Smooth muscle cell (in vitro differentiated cells): ENCODE results near the gene CHEK1. TPM values are rescaled to one million over a fixed set of nuclear protein-coding genes. Genes with fewer than 3 reads are reported as not detected.

ENCODE experiments used
- DNase-seq: peaks from one replicate; lab custom pipeline; 2025; ENCODE audit not compliant: unreplicated experiment; lab: John Stamatoyannopoulos, UW
- H2AFZ ChIP-seq: fragments of 200-600 bp; sonication (generic); 2 replicates; pipeline ENCODE4 v1.6.0; 2016; ENCODE audit warnings: antibody characterized with exemption, low read depth, mild to moderate bottlenecking
- H3F3A ChIP-seq: fragments of 200-600 bp; sonication (generic); 2 replicates; pipeline ENCODE4 v1.6.0; 2017; ENCODE audit warnings: antibody characterized with exemption, low read depth
- H3K27ac ChIP-seq: fragments of 200-600 bp; sonication (generic); 2 replicates; pipeline ENCODE4 v1.5.1; 2016; ENCODE audit warnings: low read depth, mild to moderate bottlenecking
- H3K27me3 ChIP-seq: fragments of 200-600 bp; sonication (generic); 2 replicates; pipeline ENCODE4 v1.6.1; 2016; ENCODE audit warnings: low read depth, mild to moderate bottlenecking
- H3K36me3 ChIP-seq: fragments of 200-600 bp; sonication (generic); 2 replicates; pipeline ENCODE4 v1.5.1; 2016; ENCODE audit warnings: low read depth
- H3K4me1 ChIP-seq: fragments of 200-600 bp; sonication (generic); 2 replicates; pipeline ENCODE4 v1.5.1; 2016; ENCODE audit warnings: low read depth
- H3K4me2 ChIP-seq: fragments of 200-600 bp; sonication (generic); 2 replicates; pipeline ENCODE4 v1.6.0; 2016; ENCODE audit warnings: mild to moderate bottlenecking
- H3K4me3 ChIP-seq: fragments of 200-600 bp; sonication (generic); 2 replicates; pipeline ENCODE4 v1.5.1; 2016; ENCODE audit warnings: mild to moderate bottlenecking
- H3K79me2 ChIP-seq: fragments of 200-600 bp; sonication (generic); 2 replicates; pipeline ENCODE4 v1.6.0; 2016; ENCODE audit warnings: low read depth, mild to moderate bottlenecking
- H3K9ac ChIP-seq: fragments of 200-600 bp; sonication (generic); 2 replicates; pipeline ENCODE4 v1.6.0; 2016; ENCODE audit warnings: low read depth
- H3K9me3 ChIP-seq: fragments of 200-600 bp; sonication (generic); replicated peaks from 2 replicates; pipeline ENCODE4 v1.5.1; 2016; ENCODE audit warnings: low read depth
- H4K20me1 ChIP-seq: fragments of 200-600 bp; sonication (generic); 2 replicates; pipeline ENCODE4 v1.6.0; 2016; ENCODE audit warnings: low read depth
- WGBS: methylation state at CpG from one replicate; pipeline ENCODE4 v1.1.7; 2016; ENCODE audit warnings: low lambda C conversion rate; 5-methylcytosine and 5-hydroxymethylcytosine counted together
- polyA plus RNA-seq: library from polyadenylated mRNA; unstranded; fragments of >200 nt; fragmentation: Nextera tagmentation; extraction: Ambion mirVana; gene quantifications from 2 replicates; pipeline ENCODE4 v1.2.1, GENCODE V29; 2016
- total RNA-seq: library from RNA; depleted of rRNA; stranded (reverse); fragments of >200 nt; gene quantifications from 2 replicates; pipeline ENCODE4 v1.2.3, GENCODE V29; 2014
- TF ChIP-seq, protein P1 (sequence below): fragments of 200-600 bp; sonication (generic); IDR thresholded peaks from 2 replicates; pipeline ENCODE4 v1.5.1; 2017; ENCODE audit warnings: borderline replicate concordance, mild to moderate bottlenecking, antibody characterized with exemption; ENCODE audit not compliant: insufficient read depth, poor library complexity, severe bottlenecking

The CHEK1 gene
- total and polyA plus RNA-seq, 2 experiments from 2014 or later: 18.4 to 27.6 TPM

DNA sequence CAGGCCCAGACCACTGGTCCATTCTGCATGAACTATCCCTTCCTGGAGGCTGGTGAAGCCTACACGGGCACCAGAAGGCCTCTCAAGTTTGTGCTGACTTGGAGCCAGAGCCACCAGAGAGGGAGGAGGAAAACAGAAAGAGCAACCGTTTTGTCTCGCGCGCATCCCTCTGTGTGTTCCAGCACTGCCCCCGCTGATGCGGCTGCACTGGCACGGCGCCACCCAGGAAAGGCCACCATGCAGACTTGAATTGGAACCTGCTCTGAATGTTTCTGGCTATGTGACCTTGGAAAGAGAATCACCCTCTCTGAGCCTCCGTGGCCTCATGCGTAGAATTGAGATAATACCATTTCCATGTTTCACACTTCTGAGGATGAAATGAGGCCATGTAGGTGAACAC, 63.1 kb downstream of the CHEK1 start:
- no peak for DNase-seq
- Histone ChIP-seq H3K4me3 (no peak overlapping the region), H3K4me1 (no peaks in the 10 kb centered on the region), H3K79me2 (no peaks in the 10 kb centered on the region), H3F3A (no peaks in the 10 kb centered on the region), H3K9ac (no peak overlapping the region), H3K27ac (no peak overlapping the region), H4K20me1 (no peaks in the 10 kb centered on the region), H3K4me2 (no peak overlapping the region), H3K27me3 (no peaks in the 10 kb centered on the region), H3K9me3 (no peaks in the 10 kb centered on the region), H2AFZ (no peak overlapping the region), H3K36me3 (no peaks in the 10 kb centered on the region)
- TF ChIP-seq, protein P1, sequence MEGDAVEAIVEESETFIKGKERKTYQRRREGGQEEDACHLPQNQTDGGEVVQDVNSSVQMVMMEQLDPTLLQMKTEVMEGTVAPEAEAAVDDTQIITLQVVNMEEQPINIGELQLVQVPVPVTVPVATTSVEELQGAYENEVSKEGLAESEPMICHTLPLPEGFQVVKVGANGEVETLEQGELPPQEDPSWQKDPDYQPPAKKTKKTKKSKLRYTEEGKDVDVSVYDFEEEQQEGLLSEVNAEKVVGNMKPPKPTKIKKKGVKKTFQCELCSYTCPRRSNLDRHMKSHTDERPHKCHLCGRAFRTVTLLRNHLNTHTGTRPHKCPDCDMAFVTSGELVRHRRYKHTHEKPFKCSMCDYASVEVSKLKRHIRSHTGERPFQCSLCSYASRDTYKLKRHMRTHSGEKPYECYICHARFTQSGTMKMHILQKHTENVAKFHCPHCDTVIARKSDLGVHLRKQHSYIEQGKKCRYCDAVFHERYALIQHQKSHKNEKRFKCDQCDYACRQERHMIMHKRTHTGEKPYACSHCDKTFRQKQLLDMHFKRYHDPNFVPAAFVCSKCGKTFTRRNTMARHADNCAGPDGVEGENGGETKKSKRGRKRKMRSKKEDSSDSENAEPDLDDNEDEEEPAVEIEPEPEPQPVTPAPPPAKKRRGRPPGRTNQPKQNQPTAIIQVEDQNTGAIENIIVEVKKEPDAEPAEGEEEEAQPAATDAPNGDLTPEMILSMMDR: no peak
- WGBS: 97% methylated on average over 11 of the region's 11 CpGs

DNA sequence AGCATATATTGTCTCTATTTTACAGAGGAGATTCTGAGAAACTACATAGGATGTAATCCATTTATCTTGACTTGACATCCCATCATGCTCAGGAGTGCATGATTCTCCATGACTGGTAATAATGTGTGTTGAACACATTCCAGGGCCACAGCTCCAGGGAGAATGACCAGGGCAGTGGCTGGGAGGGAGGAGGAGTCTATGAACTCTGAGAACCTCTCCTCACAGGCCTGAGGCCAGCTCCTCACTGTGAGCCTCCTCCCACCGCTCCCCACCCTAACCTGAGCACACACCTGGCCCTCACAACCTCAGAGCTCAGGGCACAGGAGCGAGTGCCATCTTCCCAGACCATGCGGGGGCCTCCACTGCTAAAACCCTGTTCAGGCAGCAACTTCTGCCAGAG, 63.7 kb downstream of the CHEK1 start:
- H3K4me2 ChIP-seq: no peak overlapping the region
- no peak overlapping the region for H3K9ac ChIP-seq
- no peaks in the 10 kb centered on the region for H3K4me1 ChIP-seq
- H3K9me3 ChIP-seq: no peaks in the 10 kb centered on the region
- no peak for DNase-seq
- H3K27me3 ChIP-seq: no peaks in the 10 kb centered on the region
- no peaks in the 10 kb centered on the region for H4K20me1 ChIP-seq
- H3F3A ChIP-seq: no peaks in the 10 kb centered on the region
- H3K36me3 ChIP-seq: no peaks in the 10 kb centered on the region
- H3K27ac ChIP-seq: no peak overlapping the region
- no peak overlapping the region for H2AFZ ChIP-seq
- 90% methylated on average over 3 of the region's 3 CpGs for WGBS
- H3K79me2 ChIP-seq: no peaks in the 10 kb centered on the region
- H3K4me3 ChIP-seq: no peak overlapping the region
- TF ChIP-seq, protein P1: no peak

DNA sequence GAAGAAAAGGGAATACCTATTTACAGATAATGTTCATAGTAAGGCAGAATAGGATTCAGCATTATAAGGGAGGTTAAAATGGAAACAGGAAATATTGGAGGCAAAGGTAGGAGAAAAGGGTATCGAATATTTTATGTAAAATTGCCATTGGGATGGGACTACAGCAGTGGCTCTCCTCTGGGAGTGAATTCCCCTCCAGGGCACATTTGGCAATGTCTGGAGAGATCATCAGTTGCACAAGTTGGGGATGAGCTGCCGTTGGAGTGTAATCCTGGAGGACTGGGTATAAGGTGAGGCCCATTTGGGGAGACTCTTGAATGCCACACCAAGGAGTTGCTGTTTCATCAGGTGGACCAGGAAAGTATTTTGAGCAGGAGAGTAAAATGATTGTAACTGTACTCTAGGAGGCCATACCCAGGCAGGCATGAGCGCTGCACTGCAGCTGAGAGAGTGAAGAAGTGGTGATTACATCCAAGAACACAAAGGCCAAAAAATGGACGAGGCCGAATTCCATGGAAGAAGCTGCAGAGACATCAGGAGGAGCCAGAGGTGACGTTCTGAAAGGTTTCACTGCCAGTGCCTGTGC, 64.4 kb downstream of the CHEK1 start:
- H4K20me1 ChIP-seq: no peaks in the 10 kb centered on the region
- TF ChIP-seq, protein P1: no peak
- H3K4me3 ChIP-seq: no peak overlapping the region
- H3K79me2 ChIP-seq: no peaks in the 10 kb centered on the region
- no peaks in the 10 kb centered on the region for H3F3A ChIP-seq
- 91% methylated on average over 6 of the region's 6 CpGs for WGBS
- DNase-seq: no peak
- H2AFZ ChIP-seq: no peak overlapping the region
- H3K27ac ChIP-seq: no peak overlapping the region
- H3K4me1 ChIP-seq: no peaks in the 10 kb centered on the region
- H3K4me2 ChIP-seq: no peak overlapping the region
- H3K9me3 ChIP-seq: no peaks in the 10 kb centered on the region
- no peaks in the 10 kb centered on the region for H3K27me3 ChIP-seq
- no peaks in the 10 kb centered on the region for H3K36me3 ChIP-seq
- H3K9ac ChIP-seq: no peak overlapping the region

DNA sequence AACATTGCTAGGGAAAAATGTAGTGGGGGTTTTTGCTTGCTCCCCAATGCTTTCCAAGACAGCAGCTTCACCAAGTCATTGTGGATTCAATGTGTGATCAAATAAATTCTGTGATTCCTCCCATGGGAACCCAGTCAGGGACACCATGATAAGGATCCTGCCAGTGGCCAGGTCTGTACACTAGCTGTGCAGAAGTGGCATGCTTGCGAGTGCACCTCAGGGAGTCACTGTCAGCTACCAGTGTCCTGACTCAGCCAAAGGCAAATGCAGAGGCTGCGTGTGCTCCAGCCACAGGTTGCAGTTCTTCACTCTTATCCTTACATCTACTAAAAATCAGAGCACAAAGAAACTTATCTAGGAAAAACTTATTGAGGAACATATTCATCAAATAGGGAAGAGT, 65.0 kb downstream of the CHEK1 start:
- Histone ChIP-seq H3F3A (no peaks in the 10 kb centered on the region), H2AFZ (no peak overlapping the region), H3K4me2 (no peak overlapping the region), H3K4me3 (no peak overlapping the region), H3K4me1 (no peaks in the 10 kb centered on the region), H3K79me2 (no peaks in the 10 kb centered on the region), H4K20me1 (no peaks in the 10 kb centered on the region), H3K27ac (no peak overlapping the region), H3K36me3 (no peaks in the 10 kb centered on the region), H3K9ac (no peak overlapping the region), H3K27me3 (no peaks in the 10 kb centered on the region), H3K9me3 (no peaks in the 10 kb centered on the region)
- DNase-seq: no peak
- TF ChIP-seq, protein P1: no peak
- 86% methylated on average over 2 of the region's 2 CpGs for WGBS
